ENCODE data around the gene CRISPLD2.

Gene CRISPLD2

GRCh38 chr16:84836967-84837366, 17.2 kb downstream of the CRISPLD2 start:
- no peak for TF ChIP-seq CTCF (IDR thresholded peaks at IDR 0.05; ENCODE audit: borderline replicate concordance, insufficient read depth, low read depth, low read length)

GRCh38 chr16:84838383-84838948, 18.7 kb downstream of the CRISPLD2 start:
- no peak for TF ChIP-seq CTCF (IDR thresholded peaks at IDR 0.05; ENCODE audit: borderline replicate concordance, insufficient read depth, low read depth, low read length)
- no peak overlapping the region for H3K4me3 ChIP-seq (ENCODE audit: low read depth, low read length)

More at GRCh38 chr16:84836967-84837366, 17.2 kb downstream of the CRISPLD2 start:
- H3K4me3 ChIP-seq (ENCODE audit: low read depth, low read length): no peak overlapping the region

DNA sequence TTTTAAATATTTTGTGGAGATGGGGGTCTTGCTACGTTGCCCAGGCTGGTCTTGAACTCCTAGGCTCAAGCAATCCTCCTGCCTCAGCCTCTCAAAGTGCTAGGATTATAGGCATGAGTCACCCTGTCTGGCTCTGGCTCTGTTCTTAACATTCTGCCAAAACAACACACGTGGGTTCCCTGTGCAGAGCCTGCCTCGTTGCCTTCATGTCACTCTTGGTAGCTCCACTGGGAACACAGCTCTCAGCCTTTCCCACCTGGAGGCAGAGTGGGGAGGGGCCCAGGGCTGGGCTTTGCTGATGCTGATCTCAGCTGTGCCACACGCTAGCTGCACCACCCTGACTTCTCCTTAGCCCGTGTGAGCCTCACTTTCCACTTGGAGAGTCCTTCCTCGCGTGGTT, 19.3 kb downstream of the CRISPLD2 start:
- H3K4me3 ChIP-seq (ENCODE audit: low read depth, low read length): no peak overlapping the region
- no peak for TF ChIP-seq CTCF (IDR thresholded peaks at IDR 0.05; ENCODE audit: borderline replicate concordance, insufficient read depth, low read depth, low read length)

DNA sequence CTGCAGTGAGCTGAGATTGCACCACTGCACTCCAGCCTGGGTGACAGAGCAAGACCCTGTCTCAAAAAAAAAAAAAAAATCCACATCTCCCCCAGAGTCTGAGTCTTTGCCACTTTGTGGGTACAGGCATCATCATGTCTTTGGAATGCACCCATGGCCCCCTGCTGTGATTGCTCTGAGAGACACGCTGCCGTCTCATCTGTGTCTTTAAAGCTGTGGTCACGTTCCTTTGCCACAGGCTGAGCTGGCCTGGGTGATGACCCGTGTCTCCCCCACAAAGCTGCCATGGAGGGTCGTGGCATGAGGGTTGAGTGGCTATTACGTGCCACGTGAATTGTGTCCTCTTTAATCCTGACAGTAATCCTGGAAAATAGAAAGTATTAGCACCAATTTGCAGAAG, 20.2 kb downstream of the CRISPLD2 start:
- H3K4me3 ChIP-seq (ENCODE audit: low read depth, low read length): no peak overlapping the region
- TF ChIP-seq CTCF (IDR thresholded peaks at IDR 0.05; ENCODE audit: borderline replicate concordance, insufficient read depth, low read depth, low read length): no peak

- no peak for TF ChIP-seq CTCF (IDR thresholded peaks at IDR 0.05; ENCODE audit: borderline replicate concordance, insufficient read depth, low read depth, low read length)
- H3K4me3 ChIP-seq (ENCODE audit: low read depth, low read length): no peak overlapping the region
Measured at GRCh38 chr16:84840687-84841627, 21.2 kb downstream of the CRISPLD2 start.

DNA sequence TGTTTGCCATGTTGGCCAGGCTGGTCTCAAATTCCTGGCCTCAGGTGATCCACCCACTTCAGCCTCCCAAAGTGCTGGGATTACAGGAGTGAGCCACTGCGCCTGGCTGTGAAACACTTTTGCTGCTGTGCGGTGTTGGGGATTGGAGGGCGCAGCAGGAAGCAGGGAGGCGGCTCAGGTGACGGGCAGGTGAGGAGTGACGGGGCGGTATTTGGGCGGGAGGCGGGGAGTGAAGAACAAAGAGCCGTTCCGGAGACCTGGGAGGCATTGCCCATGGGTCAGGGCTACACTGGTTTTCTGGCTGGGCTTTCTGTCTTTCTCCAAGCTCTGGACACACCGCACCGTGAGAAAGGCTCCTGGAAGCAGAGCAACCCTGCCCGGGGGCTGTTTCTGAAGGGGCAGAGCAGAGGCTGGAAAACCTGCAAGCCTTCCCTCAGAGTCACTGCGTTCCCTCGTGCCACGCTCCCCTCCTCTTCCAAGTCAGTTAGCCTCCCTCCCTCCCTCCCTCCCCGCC, 22.1 kb downstream of the CRISPLD2 start:
- TF ChIP-seq CTCF (IDR thresholded peaks at IDR 0.05; ENCODE audit: borderline replicate concordance, insufficient read depth, low read depth, low read length): no peak
- H3K4me3 ChIP-seq (ENCODE audit: low read depth, low read length): no peak overlapping the region

All from GM12875 (cell line).